H9 (cell line): ENCODE data around the gene TMEM179B. TPM values are rescaled to one million over a fixed set of nuclear protein-coding genes. Genes with fewer than 3 reads are reported as not detected.

Source experiments
- DNase-seq: peaks from one replicate; pipeline ENCODE4 v3.0.0-alpha.2; 2017
- H2AFZ ChIP-seq: one replicate; pipeline ENCODE4 v1.6.1; 2013; ENCODE audit warnings: mild to moderate bottlenecking, low read length, control low read depth, moderate library complexity
- H2AK5ac ChIP-seq: 2 replicates; pipeline ENCODE4 v1.6.1; 2013; ENCODE audit warnings: low read length, control low read depth, mixed read lengths; ENCODE audit not compliant: insufficient read length
- H2BK120ac ChIP-seq: one replicate; pipeline ENCODE4 v1.6.1; 2013; ENCODE audit warnings: low read depth, mild to moderate bottlenecking, low read length, control low read depth, inconsistent platforms; ENCODE audit not compliant: poor library complexity, severe bottlenecking
- H2BK12ac ChIP-seq: 2 replicates; pipeline ENCODE4 v1.6.1; 2013; ENCODE audit warnings: low read length, control low read depth, mixed read lengths, low read depth; ENCODE audit not compliant: insufficient read length
- H2BK15ac ChIP-seq: 2 replicates; pipeline ENCODE4 v1.6.1; 2013; ENCODE audit warnings: low read depth, low read length, control low read depth
- H2BK20ac ChIP-seq: one replicate; pipeline ENCODE4 v1.6.1; 2013; ENCODE audit warnings: low read depth, mild to moderate bottlenecking, low read length, control low read depth, inconsistent platforms; ENCODE audit not compliant: poor library complexity, severe bottlenecking
- H2BK5ac ChIP-seq: 2 replicates; pipeline ENCODE4 v1.6.1; 2013; ENCODE audit warnings: low read length, control low read depth, mixed read lengths; ENCODE audit not compliant: insufficient read length
- H3K14ac ChIP-seq: 2 replicates; pipeline ENCODE4 v1.6.1; 2013; ENCODE audit warnings: low read length, control low read depth; ENCODE audit not compliant: insufficient read depth
- H3K18ac ChIP-seq: 2 replicates; pipeline ENCODE4 v1.6.1; 2013; ENCODE audit warnings: low read depth, mild to moderate bottlenecking, mixed read lengths, low read length, control low read depth; ENCODE audit not compliant: insufficient read length
- H3K23ac ChIP-seq: 2 replicates; pipeline ENCODE4 v1.6.1; 2013; ENCODE audit warnings: low read length, control low read depth, mixed read lengths, low read depth; ENCODE audit not compliant: insufficient read length
- H3K23me2 ChIP-seq: 2 replicates; pipeline ENCODE4 v1.6.1; 2013; ENCODE audit warnings: low read depth, mild to moderate bottlenecking, mixed read lengths, low read length, control low read depth; ENCODE audit not compliant: insufficient read length, poor library complexity, severe bottlenecking
- H3K27ac ChIP-seq: 2 replicates; pipeline ENCODE4 v1.5.1; 2013; ENCODE audit warnings: low read length, control low read depth, mixed read lengths, low read depth; ENCODE audit not compliant: insufficient read length
- H3K27me3 ChIP-seq: 2 replicates; pipeline ENCODE4 v1.6.1; 2013; ENCODE audit warnings: low read length, control low read depth, inconsistent platforms; ENCODE audit not compliant: insufficient read depth
- H3K4ac ChIP-seq: 2 replicates; pipeline ENCODE4 v1.6.1; 2013; ENCODE audit warnings: low read depth, mild to moderate bottlenecking, control low read depth, inconsistent platforms, low read length, moderate library complexity
- H3K4me1 ChIP-seq: 2 replicates; pipeline ENCODE4 v1.6.1; 2013; ENCODE audit warnings: low read length, control low read depth, inconsistent platforms; ENCODE audit not compliant: insufficient read depth
- H3K4me2 ChIP-seq: 2 replicates; pipeline ENCODE4 v1.6.1; 2013; ENCODE audit warnings: low read length, control low read depth, mixed read lengths; ENCODE audit not compliant: insufficient read length, insufficient read depth
- H3K56ac ChIP-seq: 2 replicates; pipeline ENCODE4 v1.6.1; 2013; ENCODE audit warnings: low read depth, mild to moderate bottlenecking, mixed read lengths, low read length, control low read depth; ENCODE audit not compliant: insufficient read length
- H3K79me1 ChIP-seq: 2 replicates; pipeline ENCODE4 v1.6.1; 2013; ENCODE audit warnings: low read depth, mild to moderate bottlenecking, moderate library complexity, low read length, control low read depth, inconsistent platforms; ENCODE audit not compliant: insufficient read depth, poor library complexity, severe bottlenecking
- H3K79me2 ChIP-seq: 2 replicates; pipeline ENCODE4 v1.6.1; 2013; ENCODE audit warnings: low read length, control low read depth, inconsistent platforms; ENCODE audit not compliant: insufficient read depth
- H3K9ac ChIP-seq: 2 replicates; pipeline ENCODE4 v1.6.1; 2013; ENCODE audit warnings: low read length, control low read depth, mixed read lengths; ENCODE audit not compliant: insufficient read length; ENCODE audit errors: extremely low read depth
- H3K9me3 ChIP-seq: one replicate; pipeline ENCODE4 v1.6.1; 2013; ENCODE audit warnings: low read depth, low read length, inconsistent platforms; ENCODE audit not compliant: control insufficient read depth
- H3T11ph ChIP-seq: one replicate; pipeline ENCODE4 v1.6.1; 2013; ENCODE audit warnings: mild to moderate bottlenecking, low read length, control low read depth, inconsistent platforms
- H4K20me1 ChIP-seq: one replicate; pipeline ENCODE4 v1.6.1; 2013; ENCODE audit not compliant: control insufficient read depth, insufficient read length, insufficient read depth
- H4K5ac ChIP-seq: 2 replicates; pipeline ENCODE4 v1.6.1; 2013; ENCODE audit warnings: low read depth, mild to moderate bottlenecking, mixed read lengths, low read length, control low read depth; ENCODE audit not compliant: insufficient read length
- H4K8ac ChIP-seq: replicated peaks from 2 replicates; pipeline ENCODE4 v1.6.1; 2013; ENCODE audit warnings: low read length, control low read depth, mixed read lengths, low read depth; ENCODE audit not compliant: insufficient read length
- H4K91ac ChIP-seq: 2 replicates; pipeline ENCODE4 v1.6.1; 2013; ENCODE audit warnings: low read depth, mild to moderate bottlenecking, moderate library complexity, mixed read lengths, low read length, control low read depth; ENCODE audit not compliant: insufficient read length
- H3K27ac Mint-ChIP-seq, 3 experiments: 2 replicates in 2 of 3; 3 replicates in 1 of 3; pipeline ENCODE4 v1.8.0; 2020 to 2021; ENCODE audit warnings: mixed read lengths in 3 of 3, mild to moderate bottlenecking in 1 of 3, moderate library complexity in 1 of 3
- H3K27me3 Mint-ChIP-seq: 2 replicates; pipeline ENCODE4 v1.8.0; 2021; ENCODE audit warnings: low read depth, mild to moderate bottlenecking, moderate library complexity, mixed read lengths
- H3K36me3 Mint-ChIP-seq, 3 experiments: 2 replicates in 2 of 3; 3 replicates in 1 of 3; pipeline ENCODE4 v1.8.0; 2020 to 2021; ENCODE audit warnings: low read depth in 3 of 3, mixed read lengths in 3 of 3; ENCODE audit not compliant: insufficient read depth in 1 of 3
- H3K4me1 Mint-ChIP-seq, 2 experiments: 2 replicates each; pipeline ENCODE4 v1.8.0; 2020; ENCODE audit warnings: mixed read lengths in 2 of 2
- H3K4me3 Mint-ChIP-seq, 2 experiments: 2 replicates in 1 of 2; 3 replicates in 1 of 2; pipeline ENCODE4 v1.8.0; 2020 to 2021; ENCODE audit warnings: mild to moderate bottlenecking in 2 of 2, mixed read lengths in 2 of 2, moderate library complexity in 1 of 2
- H3K9me3 Mint-ChIP-seq, 2 experiments: 2 replicates in 1 of 2; 3 replicates in 1 of 2; pipeline ENCODE4 v1.8.0; 2020; ENCODE audit warnings: mild to moderate bottlenecking in 2 of 2, mixed read lengths in 2 of 2, moderate library complexity in 1 of 2
- CTCF ChIP-seq: fragments of 200-600 bp; sonication (generic); conservative IDR thresholded peaks from 3 replicates; pipeline ENCODE4 v1.8.0; 2021; ENCODE audit warnings: antibody characterized with exemption, mild to moderate bottlenecking
- WGBS: extraction: QIAGEN DNeasy Blood & Tissue Kit; methylation state at CpG from one replicate; pipeline ENCODE4 v1.1.7; 2013; ENCODE audit warnings: missing lambda C conversion rate, low lambda C conversion rate, mixed read lengths; ENCODE audit not compliant: insufficient read length; ENCODE audit errors: extremely low coverage; 5-methylcytosine and 5-hydroxymethylcytosine counted together
- total RNA-seq: library from RNA; stranded (reverse); gene quantifications from 2 replicates; pipeline ENCODE4 v1.2.1, GENCODE V29; 2021

The TMEM179B gene
- total RNA-seq, 1 experiment from 2014 or later, result 25.0 TPM

GRCh38 chr11:62831520-62832335 is 44.5 kb downstream of the TMEM179B start, which contains the start of gene STX5:
TSS of gene STX5 (minus strand) at chr11:62832051. CDS start at chr11:62831243, 808 bp downstream.
- no peaks in the 10 kb centered on the region for H3K27me3 Mint-ChIP-seq
- Histone ChIP-seq H3K79me2 (peaks cover 4% of the 10 kb centered on the region; the same call in 1 of the 2 replicates), H3K23ac (no peak within 1 kb of the TSS), H3K14ac (peak within 1 kb of the TSS; percentile 99), H3K23me2 (peaks cover 10% of the 10 kb centered on the region), H3K18ac (peak within 1 kb of the TSS; percentile 99), H2AFZ (no peak within 1 kb of the TSS), H2BK12ac (no peak within 1 kb of the TSS), H2AK5ac (no peak within 1 kb of the TSS), H4K91ac (no peak within 1 kb of the TSS), H4K20me1 (no peaks in the 10 kb centered on the region), H3K4me2 (peak within 1 kb of the TSS; percentile 97), H2BK15ac (no peak within 1 kb of the TSS), H3T11ph (no peak within 1 kb of the TSS), H2BK20ac (no peak within 1 kb of the TSS), H2BK5ac (peak within 1 kb of the TSS; percentile 41), H4K5ac (no peak within 1 kb of the TSS), H3K27me3 (no peaks in the 10 kb centered on the region), H4K8ac (no peak within 1 kb of the TSS), H3K79me1 (no peaks in the 10 kb centered on the region), H3K4ac (no peak within 1 kb of the TSS; the same call in 1 of the 2 replicates), H2BK120ac (no peak within 1 kb of the TSS), H3K56ac (no peak within 1 kb of the TSS), H3K9me3 (no peaks in the 10 kb centered on the region), H3K9ac (peak within 1 kb of the TSS; percentile 86), H3K4me1 (no peaks in the 10 kb centered on the region), H3K27ac (no peak within 1 kb of the TSS)
- H3K4me1 Mint-ChIP-seq, result peaks cover 17 to 24% of the 10 kb centered on the region in 2 experiments
- H3K27ac Mint-ChIP-seq, result peak within 1 kb of the TSS; percentile 100
- H3K9me3 Mint-ChIP-seq, result no peaks in the 10 kb centered on the region; a peak in 1 of 5 replicates
- peaks cover 29 to 58% (median 54%) of the 10 kb centered on the region in 3 experiments for H3K36me3 Mint-ChIP-seq
- H3K4me3 Mint-ChIP-seq, result peak within 1 kb of the TSS; percentile 99 to 100
- no peak for TF ChIP-seq CTCF
- no CpG with 5 or more reads among the region's 65 CpGs for WGBS
- peak; percentile 99 for DNase-seq
